GM19463 (cell line): ENCODE data around the gene CPPED1.
"Not testable (repeated sequence)": the region's sequence is repeated elsewhere in the genome, so short reads cannot be mapped to it uniquely, and the experiment has no call there.

Experiments
- ATAC-seq: cut with Tn5 transposase; IDR thresholded peaks from one replicate; pipeline ENCODE4 v1.9.1; 2021; ENCODE audit warnings: mild to moderate bottlenecking, moderate library complexity; ENCODE audit not compliant: unreplicated experiment

The CPPED1 gene

GRCh38 chr16:12802661-12803060 lies 1.0 kb downstream of the CPPED1 start:
- ATAC-seq, result no peak

DNA sequence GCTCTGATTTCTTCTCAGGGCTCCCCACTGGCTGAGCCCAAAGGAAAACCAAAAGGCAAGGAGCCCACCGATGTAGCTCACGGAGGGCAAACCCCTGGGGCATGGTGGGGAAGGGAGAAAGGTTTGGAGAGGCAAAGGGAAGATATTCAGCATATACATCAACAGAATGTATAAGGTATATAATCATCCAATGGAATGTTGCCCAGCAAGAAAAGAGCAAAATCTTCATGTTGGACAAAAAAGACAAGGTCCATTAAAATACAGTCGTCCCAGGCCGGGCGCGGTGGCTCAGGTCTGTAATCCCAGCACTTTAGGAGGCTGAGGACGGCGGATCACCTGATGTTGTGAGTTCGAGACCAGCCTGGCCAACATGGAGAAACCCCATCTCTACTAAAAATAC lies 1.6 kb downstream of the CPPED1 start:
- ATAC-seq, result no peak

DNA sequence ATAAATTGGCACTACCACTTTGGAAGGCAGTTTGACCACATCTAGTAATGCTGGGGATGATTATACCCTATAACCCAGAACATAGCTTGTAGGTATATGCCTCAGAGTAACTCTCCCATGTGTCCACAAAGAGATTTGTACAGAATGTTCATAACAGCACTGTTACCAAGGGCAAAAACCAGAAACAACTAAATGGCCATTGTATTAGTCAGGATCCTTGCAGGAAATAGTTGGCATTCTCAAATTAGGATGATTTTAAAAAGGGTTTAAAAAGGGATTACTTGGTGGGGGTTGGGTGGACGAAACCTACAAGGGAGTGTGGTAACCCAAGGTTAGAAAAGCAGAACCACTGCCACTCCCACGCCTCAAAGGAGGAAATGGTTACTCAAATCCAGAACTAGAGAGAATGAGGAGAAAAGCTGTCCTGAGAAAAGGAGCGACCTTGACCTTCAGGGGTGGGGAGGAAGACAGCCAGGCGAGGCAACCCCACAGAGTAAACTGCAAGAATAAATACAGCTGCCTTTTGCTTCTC lies 2.1 kb downstream of the CPPED1 start:
- peak; percentile 23 for ATAC-seq

DNA sequence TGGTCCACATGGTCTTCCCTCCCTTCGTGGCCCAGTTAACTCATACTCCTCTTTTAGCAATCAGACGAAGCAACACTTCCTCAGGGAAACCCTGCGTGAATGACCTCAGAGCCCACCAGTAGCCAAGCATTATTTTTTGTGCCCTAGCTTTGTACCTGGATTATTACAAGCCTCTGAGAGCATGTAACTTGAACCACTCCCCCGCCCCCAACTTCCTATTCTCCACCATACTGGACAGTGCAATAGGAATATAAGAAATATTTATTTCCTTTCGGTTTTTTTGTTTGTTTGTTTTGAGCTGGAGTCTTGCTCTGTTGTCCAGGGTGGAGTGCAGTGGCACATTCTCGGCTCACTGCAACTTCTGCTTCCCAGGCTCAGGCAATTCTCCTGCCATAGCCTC lies 2.9 kb downstream of the CPPED1 start:
- no peak for ATAC-seq

DNA sequence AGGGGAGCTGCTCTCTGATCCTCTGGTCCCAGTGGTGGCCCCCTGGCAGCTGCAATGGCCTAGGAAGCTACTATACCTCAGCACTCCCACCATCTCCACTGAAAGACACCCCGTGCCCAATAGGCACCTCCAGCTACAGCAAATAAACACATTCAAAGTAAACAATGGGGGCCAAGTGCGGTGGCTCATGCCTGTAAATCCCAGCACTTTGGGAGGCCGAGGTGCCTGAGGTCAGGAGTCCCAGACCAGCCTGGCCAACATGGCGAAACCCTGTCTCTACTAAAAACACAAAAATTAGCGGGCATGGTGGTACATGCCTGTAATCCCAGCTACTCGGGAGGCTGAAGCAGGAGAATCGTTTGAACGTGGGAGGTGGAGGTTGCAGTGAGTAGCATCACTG lies 3.7 kb downstream of the CPPED1 start:
- ATAC-seq, result not testable (repeated sequence)

DNA sequence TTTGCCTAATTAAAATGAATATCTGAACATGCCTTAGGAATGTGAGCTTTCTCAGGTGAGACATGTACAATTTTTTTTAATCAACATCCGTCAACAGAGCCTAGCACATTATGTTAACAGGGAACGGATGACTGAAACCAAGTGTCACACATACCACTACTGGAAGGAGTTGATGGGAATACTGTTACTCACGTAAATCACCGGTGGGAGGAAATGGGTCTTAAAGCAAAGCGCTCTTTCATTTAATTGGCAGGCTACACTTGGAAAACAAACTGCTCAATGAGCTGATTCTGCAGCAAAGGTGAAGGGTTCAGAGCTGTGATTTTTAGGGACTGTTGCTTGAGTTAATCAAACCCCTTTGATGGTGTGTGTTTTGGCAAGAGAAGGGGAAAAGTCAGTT lies 4.8 kb downstream of the CPPED1 start:
- ATAC-seq, result no peak

DNA sequence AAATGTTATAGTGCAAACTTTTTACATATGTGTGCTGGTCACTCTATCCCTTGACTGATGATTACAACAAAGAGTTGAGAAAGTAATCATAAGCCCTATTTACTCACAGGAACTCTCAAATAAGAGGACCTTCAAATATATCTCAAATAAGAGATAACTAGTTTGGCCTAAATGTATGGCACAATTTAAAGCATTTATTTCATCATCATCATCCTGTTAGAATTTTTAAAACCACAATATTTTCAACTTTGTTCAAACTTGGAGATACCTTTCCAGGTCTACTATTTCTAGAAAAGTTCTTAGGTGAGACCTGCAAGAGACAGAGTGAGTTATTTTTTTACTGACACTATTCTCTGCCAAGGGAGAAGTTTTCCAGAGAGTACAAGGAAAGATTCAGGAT lies 5.5 kb downstream of the CPPED1 start:
- no peak for ATAC-seq

DNA sequence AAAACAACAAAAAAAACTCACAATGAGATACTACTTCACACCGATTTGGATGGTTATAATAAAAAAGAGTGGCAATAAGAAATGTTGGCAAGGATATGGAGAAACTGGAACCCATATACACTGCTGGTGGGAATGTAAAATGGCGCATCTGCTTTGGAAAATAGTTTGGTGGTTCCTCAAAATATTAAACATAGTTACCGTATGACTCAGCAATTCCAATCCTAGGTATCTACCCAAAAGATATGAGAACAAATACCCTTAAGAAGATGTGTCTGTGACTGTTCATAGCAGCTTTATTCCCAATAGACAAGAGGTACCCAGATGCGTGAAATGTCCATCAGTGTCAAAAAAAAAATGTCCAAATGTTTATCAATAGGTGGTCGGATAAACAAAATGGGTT lies 7.2 kb downstream of the CPPED1 start:
- ATAC-seq, result no peak

- no peak for ATAC-seq
Measured at GRCh38 chr16:12794486-12795387, 8.9 kb downstream of the CPPED1 start.

- no peak for ATAC-seq
Measured at GRCh38 chr16:12793865-12794240, 9.8 kb downstream of the CPPED1 start.

- no peak for ATAC-seq
Measured at GRCh38 chr16:12793120-12793864, 10.4 kb downstream of the CPPED1 start.

DNA sequence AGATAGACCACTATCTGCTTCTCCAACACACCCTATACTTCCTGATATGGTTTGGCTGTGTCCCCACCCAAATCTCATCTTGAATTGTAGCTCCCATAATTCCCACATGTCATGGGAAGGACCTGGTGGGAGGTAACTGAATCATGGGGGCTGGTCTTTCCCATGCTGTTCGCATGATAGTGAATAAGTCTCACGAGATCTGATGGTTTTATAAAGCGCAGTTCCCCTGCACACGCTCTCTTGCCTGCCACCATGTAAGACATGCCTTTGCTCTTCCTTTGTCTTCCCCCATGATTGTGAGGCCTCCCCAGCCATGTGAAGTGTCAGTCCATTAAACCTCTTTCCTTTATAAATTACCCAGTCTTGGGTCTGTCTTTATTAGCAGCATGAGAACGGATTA lies 11.2 kb downstream of the CPPED1 start:
- not testable (repeated sequence) for ATAC-seq

DNA sequence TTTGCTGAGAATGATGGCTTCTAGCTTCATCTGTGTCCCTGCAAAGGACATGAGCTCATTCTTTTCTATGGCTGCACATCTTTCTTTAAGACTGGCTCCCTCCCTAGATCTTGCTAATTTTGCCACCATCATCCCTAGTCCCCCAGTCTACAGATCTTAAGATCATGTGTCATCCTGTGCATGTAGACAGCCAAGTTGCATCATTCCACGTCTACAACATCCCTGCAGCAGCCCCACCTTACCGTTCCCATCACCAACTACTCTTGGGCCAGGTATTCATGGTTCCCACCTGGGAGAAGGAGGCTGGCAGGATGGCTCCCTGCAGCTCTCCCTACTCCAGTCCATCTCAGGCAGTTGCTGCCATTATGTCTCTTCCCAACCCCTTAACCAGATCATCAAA lies 12.3 kb downstream of the CPPED1 start:
- ATAC-seq, result no peak

GRCh38 chr16:12788758-12789157 lies 14.9 kb downstream of the CPPED1 start:
- ATAC-seq, result no peak

DNA sequence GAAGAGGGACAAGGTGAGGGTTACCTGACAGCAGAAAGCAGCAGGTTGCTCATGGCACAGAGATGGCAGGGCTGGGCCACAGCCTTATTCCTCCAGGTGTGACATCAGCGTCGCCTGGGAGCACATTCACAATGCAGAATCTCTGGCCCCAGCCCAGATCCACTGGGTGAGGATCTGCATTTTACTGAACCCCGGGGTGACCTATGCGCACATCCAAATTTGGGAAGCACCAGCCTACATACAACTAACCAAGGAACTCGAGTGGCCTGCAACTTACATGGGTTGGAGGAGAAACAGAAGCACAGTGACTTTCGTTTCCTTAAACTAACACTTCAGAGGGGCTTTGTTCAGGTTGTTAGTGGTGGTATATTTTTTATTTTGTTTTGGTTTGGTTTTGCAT lies 17.6 kb downstream of the CPPED1 start:
- no peak for ATAC-seq

GRCh38 chr16:12784076-12784475 lies 19.6 kb downstream of the CPPED1 start:
- ATAC-seq, result no peak

DNA sequence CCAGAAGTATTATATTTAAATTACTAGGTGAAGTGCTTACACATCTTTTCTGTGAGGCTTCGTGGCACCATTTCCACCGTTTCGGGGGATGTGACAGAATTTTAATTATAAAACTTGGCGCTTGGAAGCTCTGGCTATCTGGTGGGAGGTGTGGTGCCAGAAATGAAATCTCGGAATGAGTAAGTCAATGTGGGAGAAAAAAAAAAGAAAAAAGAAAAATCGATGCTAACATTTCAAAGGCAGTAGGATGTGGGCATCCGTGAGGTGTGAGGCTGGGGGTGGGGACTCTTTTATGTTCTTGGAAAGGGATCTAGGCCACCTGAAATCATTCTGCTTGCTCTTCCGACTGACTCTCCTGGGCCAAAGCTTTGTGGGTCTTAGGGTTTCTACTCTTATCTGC lies 21.9 kb downstream of the CPPED1 start:
- no peak for ATAC-seq

- no peak for ATAC-seq
Measured at GRCh38 chr16:12780467-12780866, 23.2 kb downstream of the CPPED1 start.

- no peak for ATAC-seq
Measured at GRCh38 chr16:12778726-12779125, 25.0 kb downstream of the CPPED1 start.

GRCh38 chr16:12775656-12776236 lies 27.9 kb downstream of the CPPED1 start:
- no peak for ATAC-seq

GRCh38 chr16:12773221-12773620 lies 30.5 kb downstream of the CPPED1 start:
- ATAC-seq, result no peak
